ENCODE data around the gene TMA16.
"Not testable (repeated sequence)": the region's sequence is repeated elsewhere in the genome, so short reads cannot be mapped to it uniquely, and the experiment has no call there.

Gene TMA16

GRCh38 chr4:163523791-163524365 lies 29.4 kb downstream of the TMA16 start:
- DNase-seq: no peak

DNA sequence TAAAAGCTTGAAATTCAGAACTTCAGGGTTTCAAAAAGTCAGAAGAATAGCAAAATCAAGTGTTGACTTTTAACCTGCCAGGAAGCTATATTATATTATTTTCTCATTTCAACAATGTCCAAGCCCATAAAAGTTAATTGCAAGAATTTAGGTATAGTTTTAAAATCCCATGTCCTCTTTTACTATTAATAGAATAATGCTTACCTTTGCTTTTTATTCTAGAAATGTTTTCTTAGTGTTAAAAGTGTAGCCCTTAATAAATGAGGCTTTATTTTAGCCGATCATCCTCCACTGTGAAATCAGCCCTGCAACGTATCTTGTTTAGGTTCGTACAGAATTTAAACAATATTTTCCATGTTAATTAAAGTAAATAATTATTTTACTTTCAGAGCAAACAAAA lies 31.5 kb downstream of the TMA16 start:
- no peak for DNase-seq

- no peak for DNase-seq
Measured at GRCh38 chr4:163527172-163527571, 32.7 kb downstream of the TMA16 start.

GRCh38 chr4:163528653-163529052 lies 34.2 kb downstream of the TMA16 start:
- no peak for DNase-seq

- no peak for DNase-seq
Measured at GRCh38 chr4:163534056-163534455, 39.6 kb downstream of the TMA16 start.

GRCh38 chr4:163535657-163536056 lies 41.2 kb downstream of the TMA16 start:
- DNase-seq: no peak

DNA sequence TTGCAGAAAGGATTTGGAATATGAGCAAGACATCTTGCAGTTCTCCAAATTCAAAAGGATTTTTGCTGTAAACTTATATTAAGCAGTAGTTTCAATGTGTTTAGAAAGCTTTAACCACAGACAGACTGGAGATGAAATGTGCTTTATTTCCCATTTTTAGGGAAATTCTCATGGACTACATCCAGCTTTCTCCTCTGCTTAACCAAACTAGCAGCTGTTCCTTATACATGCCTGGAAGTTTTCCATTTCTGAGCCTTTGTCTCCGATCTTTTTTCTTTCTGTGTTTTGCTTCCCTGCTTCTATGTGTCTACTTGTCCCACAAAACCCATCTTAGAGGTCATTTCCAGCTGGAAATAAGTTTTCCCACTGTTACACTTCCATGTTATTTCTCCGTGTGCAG lies 41.6 kb downstream of the TMA16 start:
- DNase-seq: no peak

GRCh38 chr4:163537114-163537513 lies 42.6 kb downstream of the TMA16 start:
- DNase-seq: no peak

GRCh38 chr4:163538820-163539219 lies 44.3 kb downstream of the TMA16 start:
- not testable (repeated sequence) for DNase-seq

DNA sequence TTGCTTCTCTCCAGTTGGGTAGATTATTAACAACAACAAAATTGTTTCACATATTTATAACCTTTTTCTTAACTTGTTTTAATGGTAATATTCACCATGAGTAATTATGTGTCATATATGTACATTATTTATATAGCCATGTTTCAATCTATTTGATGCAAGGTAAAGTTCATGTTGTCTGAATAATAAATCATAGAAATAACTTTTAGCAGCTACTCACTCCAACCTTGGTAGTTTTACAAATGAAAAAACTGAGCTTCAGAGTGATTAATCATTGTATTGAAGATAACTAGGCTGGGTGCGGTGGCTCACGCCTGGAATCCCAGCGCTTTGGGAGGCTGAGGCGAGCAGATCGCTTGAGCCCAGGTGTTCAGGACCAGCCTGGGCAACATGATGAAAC lies 46.0 kb downstream of the TMA16 start:
- DNase-seq: no peak

GRCh38 chr4:163540977-163541376 lies 46.5 kb downstream of the TMA16 start:
- DNase-seq: no peak

DNA sequence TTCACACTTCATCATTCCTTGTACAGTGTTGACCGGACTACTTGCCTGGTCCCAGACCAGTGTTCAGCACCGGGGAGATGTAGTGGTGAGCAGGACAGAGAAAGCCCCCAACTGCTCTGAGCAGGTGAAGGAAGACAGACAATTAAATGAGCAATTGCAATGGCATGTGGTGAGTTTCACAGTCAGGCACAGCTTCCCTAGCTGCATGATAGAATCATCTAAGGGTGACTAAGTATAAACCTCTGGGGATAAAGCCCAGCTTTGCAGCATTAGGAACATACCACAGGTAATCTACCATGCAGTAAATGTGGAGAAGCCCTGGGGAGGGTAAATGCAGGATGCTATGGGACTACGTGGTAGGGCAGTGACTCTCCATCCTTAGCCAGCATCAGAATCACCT lies 47.8 kb downstream of the TMA16 start:
- DNase-seq: no peak

DNA sequence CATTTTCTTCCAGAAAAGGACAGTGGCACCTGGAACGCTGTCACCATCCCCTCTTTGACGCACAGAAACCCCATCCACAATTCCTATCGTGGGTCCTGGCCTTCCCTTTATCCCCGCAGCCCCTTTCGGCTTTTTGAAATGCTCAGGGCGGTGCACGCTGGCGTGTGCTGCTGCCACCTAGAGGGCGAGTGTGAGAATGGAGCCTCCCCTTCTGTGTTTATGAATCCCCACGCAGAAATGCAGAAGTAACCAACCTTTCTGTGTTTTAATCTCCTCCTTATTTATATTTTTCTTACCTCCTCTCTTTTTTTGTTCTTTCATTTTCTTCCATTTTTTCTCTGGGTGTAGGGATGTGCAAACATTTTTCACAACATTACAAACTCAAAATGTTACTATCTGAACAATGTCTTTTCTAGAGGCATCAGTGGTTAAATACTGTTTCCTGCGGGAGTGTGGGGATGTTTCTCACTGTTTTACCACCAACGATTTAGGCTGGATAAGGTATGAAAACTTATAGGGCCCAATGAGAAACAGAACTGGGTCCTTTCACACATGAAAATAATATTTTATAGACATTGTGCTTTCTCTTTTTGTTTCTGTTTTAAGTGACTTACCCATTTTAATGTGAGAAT lies 50.0 kb downstream of the TMA16 start:
- DNase-seq: peak; percentile 87

DNA sequence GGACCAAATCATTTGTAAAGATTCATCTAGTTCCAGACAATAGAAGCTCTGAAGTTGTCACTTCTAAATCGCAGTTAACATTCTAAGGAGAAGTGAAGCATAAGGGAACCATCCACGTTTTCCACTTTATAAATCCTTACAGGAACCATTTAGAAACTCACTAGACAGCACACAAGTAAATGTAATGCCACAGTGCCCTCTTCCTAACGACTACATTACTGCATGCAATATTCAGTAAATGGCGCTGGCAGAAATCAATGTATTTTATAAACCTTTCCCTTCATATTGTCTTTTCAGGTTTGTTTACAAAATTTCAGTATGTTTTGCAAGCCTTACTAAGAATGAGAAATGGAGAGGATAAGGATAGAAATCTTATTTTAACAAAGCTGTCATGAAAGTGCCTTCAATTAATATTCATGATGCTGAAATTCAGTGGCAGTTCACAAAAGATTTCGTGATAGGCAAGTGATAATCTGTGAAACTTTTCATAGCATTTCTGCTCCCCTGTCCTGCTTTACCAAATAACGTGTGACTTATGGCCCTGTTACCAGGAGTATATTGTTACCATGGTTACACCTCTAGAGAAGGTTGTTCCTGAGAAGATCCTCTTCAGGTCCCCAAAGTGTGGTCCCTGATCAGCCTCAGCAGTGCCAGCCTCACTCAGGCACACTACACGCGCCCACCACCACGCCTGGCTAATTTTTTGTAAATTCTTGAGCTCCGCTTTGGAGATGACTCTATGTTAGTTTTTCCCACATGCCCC lies 54.2 kb downstream of the TMA16 start:
- peak; percentile 83 for DNase-seq

DNA sequence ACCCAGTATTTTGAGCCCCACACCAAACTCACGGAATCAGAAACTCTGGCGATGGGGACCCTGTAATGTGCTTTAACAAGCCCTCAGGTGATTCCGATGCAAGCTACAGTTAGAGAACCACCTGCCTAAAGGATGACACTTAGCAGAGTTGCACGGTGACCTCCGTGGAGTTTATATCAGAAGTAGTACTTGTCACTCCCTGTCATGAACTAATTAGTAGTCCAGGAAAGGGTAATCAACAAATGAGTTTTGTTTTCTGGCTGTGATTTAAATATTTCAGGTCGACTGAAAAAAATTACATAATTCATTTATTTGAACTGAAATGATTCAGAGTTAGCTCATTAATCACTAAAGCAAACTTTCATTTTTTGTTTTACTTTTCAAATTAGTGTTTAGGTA lies 56.4 kb downstream of the TMA16 start:
- no peak for DNase-seq

DNA sequence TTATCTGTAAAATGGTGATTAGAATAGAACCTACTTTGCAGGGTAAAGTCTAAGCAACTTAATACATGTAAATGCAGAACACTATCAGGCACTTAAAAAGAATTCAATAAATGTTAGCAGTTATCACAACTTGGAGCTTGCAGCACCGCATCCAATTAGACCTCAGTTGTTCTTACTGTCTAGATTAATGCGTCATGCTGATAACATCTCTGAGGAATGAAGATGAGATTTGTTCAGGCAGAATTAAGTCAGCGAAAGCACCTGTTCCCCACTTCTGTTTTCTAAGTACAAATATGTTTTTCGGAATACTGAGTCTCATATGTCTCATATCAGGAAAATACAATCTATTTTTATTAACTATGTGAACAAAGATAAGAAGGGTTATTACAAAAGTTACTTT lies 58.7 kb downstream of the TMA16 start:
- DNase-seq: no peak

GRCh38 chr4:163554870-163555465 lies 60.5 kb downstream of the TMA16 start:
- peak; percentile 71 for DNase-seq

GRCh38 chr4:163556177-163556576 lies 61.7 kb downstream of the TMA16 start:
- peak; percentile 54 for DNase-seq

DNA sequence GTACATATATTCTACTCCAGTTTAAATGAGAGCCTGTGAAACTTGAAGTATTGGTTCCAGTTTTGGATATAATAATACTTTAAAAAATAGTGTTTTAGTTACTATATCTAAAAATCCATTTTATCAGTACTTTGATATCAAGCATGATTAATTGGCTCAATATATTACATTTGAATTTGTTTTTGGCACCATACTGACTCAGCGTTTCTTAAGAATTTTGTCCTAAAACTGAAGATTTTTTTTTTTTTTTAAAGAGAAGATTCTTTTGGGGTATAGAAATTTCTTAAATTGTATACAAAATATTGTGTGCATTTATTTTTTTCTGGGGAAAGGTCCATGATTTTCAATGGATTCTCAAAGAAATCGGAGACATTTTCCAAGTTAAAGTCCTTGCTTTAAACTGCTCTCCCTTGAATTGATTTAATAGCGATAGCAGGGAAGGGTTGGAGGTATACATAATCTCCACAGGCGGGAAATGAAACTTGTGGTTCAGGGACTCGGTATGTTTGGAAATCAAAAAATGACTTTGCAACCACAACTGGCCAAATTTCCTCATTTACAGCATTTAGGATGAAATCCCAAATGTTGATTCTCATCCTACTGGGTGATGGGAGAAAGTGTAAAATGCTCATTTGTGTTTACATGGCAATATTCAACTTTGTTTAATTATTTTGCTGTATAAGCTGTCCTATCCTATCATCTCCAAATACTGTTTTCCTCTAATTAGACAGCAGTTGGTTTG lies 62.3 kb downstream of the TMA16 start:
- no peak for DNase-seq

- no peak for DNase-seq
Measured at GRCh38 chr4:163558539-163559044, 64.1 kb downstream of the TMA16 start.

- no peak for DNase-seq
Measured at GRCh38 chr4:163562496-163562895, 68.0 kb downstream of the TMA16 start.

DNA sequence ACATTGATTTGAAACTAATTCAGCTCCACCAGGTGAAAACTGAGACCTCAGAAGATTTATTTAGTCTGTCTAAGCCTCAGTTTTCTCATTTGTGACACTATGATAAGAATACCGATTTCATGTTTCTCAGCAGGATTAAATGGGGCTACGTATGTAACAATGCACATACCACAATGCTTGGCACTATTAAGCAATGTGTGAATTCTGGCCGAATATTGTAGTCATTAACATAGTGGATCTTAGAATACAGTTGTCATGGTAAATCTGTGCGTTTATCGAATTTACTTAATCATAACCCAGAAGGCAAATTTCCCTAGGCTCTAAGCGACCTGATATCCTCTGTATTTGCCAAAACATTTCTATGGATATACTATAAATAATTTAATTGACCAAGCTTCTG lies 69.1 kb downstream of the TMA16 start:
- no peak for DNase-seq

GRCh38 chr4:163564221-163564720 lies 69.8 kb downstream of the TMA16 start:
- no peak for DNase-seq
